Neuronal stem cell (in vitro differentiated cells): ENCODE results near the gene EMID1.

Source experiments
- DNase-seq: peaks from one replicate; pipeline ENCODE4 v3.0.0-alpha.2; 2013; ENCODE audit warnings: low spot score
- H2AFZ ChIP-seq: one replicate; pipeline ENCODE4 v1.6.1; 2013; ENCODE audit warnings: mild to moderate bottlenecking, low read length, inconsistent platforms
- H2AK5ac ChIP-seq: 2 replicates; pipeline ENCODE4 v1.6.1; 2013; ENCODE audit warnings: low read depth, mild to moderate bottlenecking, inconsistent platforms, low read length, moderate library complexity, mixed read lengths
- H2BK120ac ChIP-seq: 2 replicates; pipeline ENCODE4 v1.6.1; 2013; ENCODE audit warnings: low read depth, mild to moderate bottlenecking, inconsistent platforms, low read length, moderate library complexity, mixed read lengths
- H2BK12ac ChIP-seq: one replicate; pipeline ENCODE4 v1.6.1; 2013; ENCODE audit warnings: low read length, inconsistent platforms
- H2BK15ac ChIP-seq: 2 replicates; pipeline ENCODE4 v1.6.1; 2013; ENCODE audit warnings: mild to moderate bottlenecking, low read length, inconsistent platforms, mixed read lengths
- H2BK5ac ChIP-seq: one replicate; pipeline ENCODE4 v1.6.1; 2013; ENCODE audit warnings: inconsistent platforms, mild to moderate bottlenecking, low read length, moderate library complexity
- H3K14ac ChIP-seq: one replicate; pipeline ENCODE4 v1.6.1; 2013; ENCODE audit warnings: low read length, inconsistent platforms
- H3K18ac ChIP-seq: 2 replicates; pipeline ENCODE4 v1.6.1; 2013; ENCODE audit warnings: low read length, inconsistent platforms
- H3K23ac ChIP-seq: 2 replicates; pipeline ENCODE4 v1.6.1; 2013; ENCODE audit warnings: low read depth, mild to moderate bottlenecking, mixed read lengths, low read length, inconsistent platforms; ENCODE audit not compliant: poor library complexity
- H3K27ac ChIP-seq: replicated peaks from 3 replicates; pipeline ENCODE4 v1.5.1; 2013; ENCODE audit warnings: low read length, inconsistent platforms
- H3K27me3 ChIP-seq, 3 experiments: 2 replicates each; pipeline ENCODE4 v1.6.1; 2013; ENCODE audit warnings: low read length in 3 of 3, mild to moderate bottlenecking in 2 of 3, inconsistent platforms in 1 of 3, low read depth in 1 of 3, mixed read lengths in 1 of 3, moderate library complexity in 1 of 3; ENCODE audit not compliant: control insufficient read depth in 3 of 3, insufficient read depth in 3 of 3
- H3K36me3 ChIP-seq, 2 donors: replicated peaks in 1 of 2; 2 replicates each; pipeline ENCODE4 v1.6.1; 2013; ENCODE audit warnings: low read length in 2 of 2; ENCODE audit not compliant: control insufficient read depth in 2 of 2, insufficient read depth in 2 of 2
- H3K4ac ChIP-seq: 2 replicates; pipeline ENCODE4 v1.6.1; 2013; ENCODE audit warnings: inconsistent platforms, mild to moderate bottlenecking, low read length, moderate library complexity
- H3K4me1 ChIP-seq, 2 donors: 1 replicate in 1 of 2; 2 replicates in 1 of 2; pipeline ENCODE4 v1.6.1; 2013; ENCODE audit warnings: low read length in 2 of 2, low read depth in 1 of 2; ENCODE audit not compliant: control insufficient read depth in 2 of 2, insufficient read depth in 1 of 2
- H3K4me2 ChIP-seq: one replicate; pipeline ENCODE4 v1.6.1; 2013; ENCODE audit warnings: mild to moderate bottlenecking, low read length, inconsistent platforms; ENCODE audit not compliant: insufficient read depth, poor library complexity, severe bottlenecking
- H3K4me3 ChIP-seq, 2 donors: 2 replicates each; pipeline ENCODE4 v1.5.1; 2013; ENCODE audit warnings: low read length in 2 of 2, mild to moderate bottlenecking in 2 of 2, inconsistent platforms in 1 of 2, moderate library complexity in 1 of 2
- H3K79me1 ChIP-seq: one replicate; pipeline ENCODE4 v1.6.1; 2013; ENCODE audit warnings: low read depth, mild to moderate bottlenecking, inconsistent platforms, low read length, moderate library complexity
- H3K9ac ChIP-seq: one replicate; pipeline ENCODE4 v1.6.1; 2013; ENCODE audit warnings: mild to moderate bottlenecking, low read depth, low read length, inconsistent platforms; ENCODE audit not compliant: poor library complexity
- H3K9me3 ChIP-seq, 2 donors: replicated peaks in 1 of 2; 2 replicates each; pipeline versions ENCODE3 to v1.6.1; 2013; ENCODE audit warnings: low read length in 2 of 2, mild to moderate bottlenecking in 2 of 2, inconsistent platforms in 1 of 2, low read depth in 1 of 2, mixed read lengths in 1 of 2, moderate library complexity in 1 of 2; ENCODE audit not compliant: control insufficient read depth in 2 of 2, insufficient read depth in 1 of 2
- H4K8ac ChIP-seq: one replicate; pipeline ENCODE4 v1.6.1; 2013; ENCODE audit warnings: low read depth, mild to moderate bottlenecking, inconsistent platforms, low read length, moderate library complexity
- H4K91ac ChIP-seq: one replicate; pipeline ENCODE4 v1.6.1; 2013; ENCODE audit warnings: low read length, low read depth, mild to moderate bottlenecking, inconsistent platforms; ENCODE audit not compliant: poor library complexity
- WGBS, 2 donors: extraction: QIAGEN DNeasy Blood & Tissue Kit; methylation state at CpG; one replicate each; pipeline ENCODE4 v1.1.7; 2013; ENCODE audit warnings: missing lambda C conversion rate in 2 of 2, mixed read lengths in 1 of 2; ENCODE audit not compliant: insufficient read length in 2 of 2, insufficient replicate concordance in 1 of 2; ENCODE audit errors: extremely low coverage in 2 of 2; 5-methylcytosine and 5-hydroxymethylcytosine counted together

Gene EMID1

GRCh38 chr22:29215012-29215860, 9.5 kb downstream of the EMID1 start:
- H3K9me3 ChIP-seq, result peaks cover 0 to 3% of the 10 kb centered on the region in 2 donors
- no peak overlapping the region for H2BK120ac ChIP-seq
- H3K36me3 ChIP-seq, result peaks cover 2 to 46% of the 10 kb centered on the region in 2 donors
- H3K27me3 ChIP-seq, result peaks cover 0 to 3% (median 0%) of the 10 kb centered on the region in 3 experiments
- H3K4me2 ChIP-seq, result no peak overlapping the region
- H3K4me1 ChIP-seq, result peaks cover 5 to 25% of the 10 kb centered on the region in 2 donors
- H3K79me1 ChIP-seq, result peaks cover 7% of the 10 kb centered on the region
- no CpG with 5 or more reads among the region's 14 CpGs for WGBS, 2 donors
- H4K8ac ChIP-seq, result no peak overlapping the region
- no peak overlapping the region for H3K4me3 ChIP-seq
- no peak overlapping the region for H2BK15ac ChIP-seq
- no peak overlapping the region for H3K9ac ChIP-seq
- no peak overlapping the region for H2AFZ ChIP-seq
- H2BK5ac ChIP-seq, result no peak overlapping the region
- DNase-seq, result no peak
- no peak overlapping the region for H3K14ac ChIP-seq
- H2BK12ac ChIP-seq, result no peak overlapping the region
- H4K91ac ChIP-seq, result no peak overlapping the region
- H3K4ac ChIP-seq, result no peak overlapping the region
- H3K18ac ChIP-seq, result peak overlapping the region; percentile 21
- no peak overlapping the region for H3K23ac ChIP-seq
- H3K27ac ChIP-seq, result no peak overlapping the region
- H2AK5ac ChIP-seq, result no peak overlapping the region

GRCh38 chr22:29216011-29216872, 10.5 kb downstream of the EMID1 start:
- no peak overlapping the region for H3K4ac ChIP-seq
- no CpG with 5 or more reads among the region's 14 CpGs for WGBS, 2 donors

GRCh38 chr22:29216873-29217666, 11.4 kb downstream of the EMID1 start:
- no peak overlapping the region for H3K4me2 ChIP-seq
- no peak overlapping the region for H4K91ac ChIP-seq
- no peak overlapping the region for H3K4ac ChIP-seq
- H2BK15ac ChIP-seq, result peak overlapping the region; percentile 56
- peak overlapping the region; percentile 77 for H3K18ac ChIP-seq
- H3K14ac ChIP-seq, result no peak overlapping the region
- peaks cover 0 to 17% of the 10 kb centered on the region in 2 donors for H3K4me1 ChIP-seq
- H3K27me3 ChIP-seq, result no peaks in the 10 kb centered on the region
- H2BK12ac ChIP-seq, result no peak overlapping the region
- no peak overlapping the region for H4K8ac ChIP-seq
- H3K4me3 ChIP-seq, result no peak overlapping the region
- H3K9me3 ChIP-seq, result no peaks in the 10 kb centered on the region
- WGBS, 2 donors, result no CpG with 5 or more reads among the region's 14 CpGs
- no peak overlapping the region for H2BK120ac ChIP-seq
- peak overlapping the region; percentile 67 for H3K23ac ChIP-seq
- peaks cover 0 to 42% of the 10 kb centered on the region in 2 donors for H3K36me3 ChIP-seq
- H2AK5ac ChIP-seq, result peak overlapping the region; percentile 64
- peak overlapping the region; percentile 34 for H3K9ac ChIP-seq
- no peak overlapping the region for H3K27ac ChIP-seq
- H2BK5ac ChIP-seq, result peak overlapping the region; percentile 45
- H2AFZ ChIP-seq, result no peak overlapping the region
- DNase-seq, result no peak
- peaks cover 2% of the 10 kb centered on the region for H3K79me1 ChIP-seq

More at GRCh38 chr22:29216011-29216872, 10.5 kb downstream of the EMID1 start:
- Histone ChIP-seq H3K4me1 (peaks cover 2 to 20% of the 10 kb centered on the region in 2 donors), H3K27ac (no peak overlapping the region), H3K4me3 (no peak overlapping the region), H3K79me1 (peaks cover 2% of the 10 kb centered on the region), H3K36me3 (peaks cover 0 to 45% of the 10 kb centered on the region in 2 donors), H2BK5ac (peak overlapping the region; percentile 30), H3K4me2 (no peak overlapping the region), H4K91ac (no peak overlapping the region), H3K9me3 (peaks cover 0 to 2% of the 10 kb centered on the region in 2 donors), H2BK120ac (no peak overlapping the region), H3K14ac (no peak overlapping the region), H3K18ac (peak overlapping the region; percentile 74), H2BK12ac (no peak overlapping the region), H3K23ac (peak overlapping the region; percentile 67), H3K9ac (no peak overlapping the region), H2AK5ac (no peak overlapping the region), H2AFZ (no peak overlapping the region), H3K27me3 (peaks cover 0 to 2% (median 0%) of the 10 kb centered on the region in 3 experiments), H2BK15ac (no peak overlapping the region), H4K8ac (no peak overlapping the region)
- DNase-seq, result no peak
